Islet precursor cell (in vitro differentiated cells): ENCODE measurements around the gene CRTC1.

ENCODE experiments used
- DNase-seq: peaks from one replicate; pipeline ENCODE4 v3.0.0-alpha.2; 2018

The CRTC1 gene

GRCh38 chr19:18653853-18654252, 29.6 kb upstream of the CRTC1 start:
- DNase-seq, result no peak

- DNase-seq, result no peak
Observed at GRCh38 chr19:18654469-18654868, 29.0 kb upstream of the CRTC1 start.

- peak; percentile 45 for DNase-seq
Observed at GRCh38 chr19:18655173-18655844, 28.2 kb upstream of the CRTC1 start.

- DNase-seq, result peak; percentile 51
Observed at GRCh38 chr19:18656337-18657086, 27.0 kb upstream of the CRTC1 start.

GRCh38 chr19:18657590-18658365, 25.7 kb upstream of the CRTC1 start:
- peak; percentile 72 for DNase-seq

- DNase-seq, result no peak
Observed at GRCh38 chr19:18658366-18658855, 25.1 kb upstream of the CRTC1 start.

GRCh38 chr19:18659281-18660050, 24.0 kb upstream of the CRTC1 start:
- peak; percentile 61 for DNase-seq

GRCh38 chr19:18660051-18660910, 23.2 kb upstream of the CRTC1 start:
- DNase-seq, result peak; percentile 87

- DNase-seq, result no peak
Observed at GRCh38 chr19:18660939-18661670, 22.4 kb upstream of the CRTC1 start.

GRCh38 chr19:18662972-18663732, 20.3 kb upstream of the CRTC1 start:
- peak; percentile 67 for DNase-seq

- DNase-seq, result peak; percentile 59
Observed at GRCh38 chr19:18663940-18664530, 19.4 kb upstream of the CRTC1 start.

- DNase-seq, result no peak
Observed at GRCh38 chr19:18665771-18666202, 17.7 kb upstream of the CRTC1 start.

- no peak for DNase-seq
Observed at GRCh38 chr19:18666317-18666716, 17.2 kb upstream of the CRTC1 start.

- no peak for DNase-seq
Observed at GRCh38 chr19:18666784-18667183, 16.7 kb upstream of the CRTC1 start.

- no peak for DNase-seq
Observed at GRCh38 chr19:18667531-18668251, 15.8 kb upstream of the CRTC1 start.

GRCh38 chr19:18668252-18668631, 15.2 kb upstream of the CRTC1 start:
- no peak for DNase-seq

- no peak for DNase-seq
Observed at GRCh38 chr19:18668744-18669523, 14.5 kb upstream of the CRTC1 start.

GRCh38 chr19:18669524-18669817, 14.0 kb upstream of the CRTC1 start:
- no peak for DNase-seq
